GM21515 (cell line): ENCODE results near the gene TAF11L3.
"Not testable (repeated sequence)": the region's sequence is repeated elsewhere in the genome, so short reads cannot be mapped to it uniquely, and the experiment has no call there.

Experiments used
- ATAC-seq: cut with Tn5 transposase; IDR thresholded peaks from one replicate; pipeline ENCODE4 v1.9.1; 2021; ENCODE audit not compliant: unreplicated experiment

The TAF11L3 gene

GRCh38 chr5:17518067-17518466, at the start of gene TAF11L3:
Gene TAF11L3 (plus strand): TSS chr5:17518367.
- not testable (repeated sequence) for ATAC-seq

- ATAC-seq = no peak
These were observed 48.1 kb upstream of the TAF11L3 start for GRCh38 chr5:17470064-17470463.

- not testable (repeated sequence) for ATAC-seq
These were observed 43.1 kb upstream of the TAF11L3 start for GRCh38 chr5:17475064-17475463.

- no peak for ATAC-seq
These were observed 41.1 kb upstream of the TAF11L3 start for GRCh38 chr5:17477043-17477442.

GRCh38 chr5:17477573-17478265, 40.4 kb upstream of the TAF11L3 start:
- ATAC-seq = no peak

GRCh38 chr5:17481378-17481777, 36.8 kb upstream of the TAF11L3 start:
- no peak for ATAC-seq

GRCh38 chr5:17482790-17483189, 35.4 kb upstream of the TAF11L3 start:
- ATAC-seq = no peak

- ATAC-seq = not testable (repeated sequence)
These were observed 31.5 kb upstream of the TAF11L3 start for GRCh38 chr5:17486464-17487173.

- ATAC-seq = no peak
These were observed 31.0 kb upstream of the TAF11L3 start for GRCh38 chr5:17487174-17487512.

- ATAC-seq = not testable (repeated sequence)
These were observed 26.9 kb upstream of the TAF11L3 start for GRCh38 chr5:17491257-17491656.

GRCh38 chr5:17492770-17493169, 25.4 kb upstream of the TAF11L3 start:
- no peak for ATAC-seq

- ATAC-seq = no peak
These were observed 20.7 kb upstream of the TAF11L3 start for GRCh38 chr5:17497446-17497845.

- not testable (repeated sequence) for ATAC-seq
These were observed 20.2 kb upstream of the TAF11L3 start, which contains the start of gene TAF11L2 for GRCh38 chr5:17497931-17498330. Gene TAF11L2 (plus strand): TSS chr5:17498231.

GRCh38 chr5:17511775-17512325, 6.3 kb upstream of the TAF11L3 start:
- no peak for ATAC-seq

- ATAC-seq = not testable (repeated sequence)
These were observed 641 bp upstream of the TAF11L3 start for GRCh38 chr5:17517526-17517925.

GRCh38 chr5:17519508-17519907, 1.3 kb downstream of the TAF11L3 start:
- not testable (repeated sequence) for ATAC-seq

- not testable (repeated sequence) for ATAC-seq
These were observed 3.3 kb downstream of the TAF11L3 start, which contains the start of gene TAF11L4 for GRCh38 chr5:17521501-17521900. Gene TAF11L4 (plus strand): TSS chr5:17521801.

- ATAC-seq = not testable (repeated sequence)
These were observed 6.8 kb downstream of the TAF11L3 start, which contains the start of gene TAF11L5 for GRCh38 chr5:17524935-17525334. Gene TAF11L5 (plus strand): TSS chr5:17525235.

- ATAC-seq = not testable (repeated sequence)
These were observed 8.3 kb downstream of the TAF11L3 start for GRCh38 chr5:17526504-17526903.

GRCh38 chr5:17528369-17528768, 10.2 kb downstream of the TAF11L3 start, which contains the start of gene TAF11L6:
Gene TAF11L6 (plus strand): TSS chr5:17528669.
- not testable (repeated sequence) for ATAC-seq
